Jurkat, Clone E6-1 (cell line): ENCODE measurements around the gene CEP97.
A peak's percentile ranks its signal among the peaks of the same experiment; 100 is the strongest.
"Not testable (repeated sequence)": the region's sequence is repeated elsewhere in the genome, so short reads cannot be mapped to it uniquely, and the experiment has no call there.

ENCODE experiments used
- DNase-seq: peaks from one replicate; pipeline ENCODE4 v3.0.0-alpha.2; 2011; ENCODE audit warnings: low read depth, low spot score
- H3K4me3 ChIP-seq: 2 replicates; pipeline ENCODE4 v1.5.1; 2011; ENCODE audit warnings: mild to moderate bottlenecking, low read length, control low read depth, moderate library complexity

Gene CEP97

GRCh38 chr3:101745934-101746333 is 21.5 kb downstream of the CEP97 start:
- not testable (repeated sequence) for H3K4me3 ChIP-seq, DNase-seq

- H3K4me3 ChIP-seq, result peak overlapping the region; percentile 37
- DNase-seq, result not testable (repeated sequence)
Measured at GRCh38 chr3:101753386-101754113, 29.1 kb downstream of the CEP97 start.

DNA sequence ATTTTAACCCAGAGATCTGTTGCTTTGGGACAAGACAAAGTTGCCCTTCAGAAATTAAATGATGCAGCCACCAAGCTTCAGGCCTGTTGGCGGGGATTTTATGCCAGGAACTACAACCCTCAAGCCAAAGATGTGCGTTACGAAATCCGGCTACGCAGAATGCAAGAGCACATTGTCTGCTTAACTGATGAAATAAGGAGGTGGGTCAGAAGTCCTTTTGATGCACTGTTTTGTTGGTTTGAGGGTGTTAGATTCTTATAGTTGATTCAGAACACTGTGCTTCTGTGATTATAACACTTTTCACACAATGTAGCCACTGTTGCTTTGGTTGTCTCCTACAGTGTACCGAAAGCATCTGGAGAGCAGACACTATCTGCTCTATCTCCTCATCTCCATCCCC is 33.8 kb downstream of the CEP97 start:
- DNase-seq, result no peak
- no peak overlapping the region for H3K4me3 ChIP-seq

- no peak for DNase-seq
- H3K4me3 ChIP-seq, result no peak overlapping the region
Measured at GRCh38 chr3:101762041-101762646, 37.7 kb downstream of the CEP97 start.

DNA sequence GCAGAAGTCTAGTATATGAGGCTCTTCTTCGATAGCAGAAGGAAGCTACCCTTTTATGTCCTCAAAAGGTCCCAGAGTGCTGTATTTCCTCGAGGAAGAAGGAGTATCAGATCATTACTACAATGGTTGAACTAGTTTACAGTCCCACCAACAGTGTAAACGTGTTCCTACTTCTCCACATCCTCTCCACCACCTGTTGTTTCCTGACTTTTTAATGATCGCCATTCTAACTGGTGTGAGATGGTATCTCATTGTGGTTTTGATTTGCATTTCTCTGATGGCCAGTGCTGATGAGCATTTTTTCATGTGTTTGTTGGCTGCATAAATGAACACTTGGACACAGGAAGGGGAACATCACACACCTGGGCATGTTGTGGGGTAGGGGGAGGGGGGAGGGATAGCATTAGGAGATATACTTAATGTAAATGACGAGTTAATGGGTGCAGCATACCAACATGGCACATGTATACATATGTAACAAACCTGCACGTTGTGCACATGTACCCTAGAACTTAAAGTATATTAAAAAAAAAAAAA is 53.4 kb downstream of the CEP97 start:
- DNase-seq, result not testable (repeated sequence)

GRCh38 chr3:101778385-101779046 is 54.1 kb downstream of the CEP97 start:
- DNase-seq, result peak; percentile 26
- H3K4me3 ChIP-seq, result peak overlapping the region; percentile 77

More for the DNA sequence above, 53.4 kb downstream of the CEP97 start:
- H3K4me3 ChIP-seq, result not testable (repeated sequence)

DNA sequence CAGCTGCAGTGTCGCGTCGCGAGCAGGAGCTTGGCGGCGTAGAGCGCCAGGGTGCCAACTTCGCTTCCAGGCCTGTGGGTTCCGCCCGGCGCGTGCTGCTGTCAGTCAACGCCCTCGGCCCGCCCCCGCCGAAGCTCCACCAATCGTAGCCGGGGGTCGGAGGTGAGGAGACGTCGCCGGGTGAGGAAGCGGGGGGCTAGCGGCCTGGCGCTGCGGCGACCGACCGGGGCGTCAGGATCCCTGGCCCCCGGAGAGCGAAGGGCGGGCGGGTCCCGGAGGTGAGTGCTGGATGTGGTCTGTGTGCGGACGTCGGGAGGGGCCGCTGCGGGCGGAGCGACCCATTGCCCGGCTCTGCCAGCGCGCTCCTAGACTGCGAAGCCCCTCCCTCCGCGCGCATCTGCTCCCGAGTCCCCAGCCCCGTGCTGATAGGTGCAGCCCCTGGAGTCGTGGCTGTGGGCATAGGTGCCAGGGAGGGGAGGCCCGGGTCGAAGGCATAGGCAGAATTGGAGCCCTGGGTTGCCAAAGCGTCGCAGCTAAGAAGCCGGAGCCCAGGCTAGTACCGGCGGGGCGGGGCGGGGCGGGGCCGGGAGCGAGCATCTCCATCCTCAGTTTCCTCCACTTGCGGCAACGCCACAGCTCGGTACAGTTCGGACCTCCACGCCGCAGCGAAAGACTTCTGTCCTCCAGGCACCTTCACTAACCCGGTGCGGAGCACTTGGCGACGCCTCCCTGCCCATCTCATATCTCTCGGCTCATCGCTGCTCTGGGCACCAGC is 54.8 kb downstream of the CEP97 start, which contains the start of gene NXPE3:
Gene NXPE3 (plus strand): TSS at position 165 of the 775 bp plus-strand sequence. CDS start 6,386 bp downstream, outside the sequence.
- H3K4me3 ChIP-seq, result peak within 1 kb of the TSS; percentile 77
- DNase-seq, result peak; percentile 83

DNA sequence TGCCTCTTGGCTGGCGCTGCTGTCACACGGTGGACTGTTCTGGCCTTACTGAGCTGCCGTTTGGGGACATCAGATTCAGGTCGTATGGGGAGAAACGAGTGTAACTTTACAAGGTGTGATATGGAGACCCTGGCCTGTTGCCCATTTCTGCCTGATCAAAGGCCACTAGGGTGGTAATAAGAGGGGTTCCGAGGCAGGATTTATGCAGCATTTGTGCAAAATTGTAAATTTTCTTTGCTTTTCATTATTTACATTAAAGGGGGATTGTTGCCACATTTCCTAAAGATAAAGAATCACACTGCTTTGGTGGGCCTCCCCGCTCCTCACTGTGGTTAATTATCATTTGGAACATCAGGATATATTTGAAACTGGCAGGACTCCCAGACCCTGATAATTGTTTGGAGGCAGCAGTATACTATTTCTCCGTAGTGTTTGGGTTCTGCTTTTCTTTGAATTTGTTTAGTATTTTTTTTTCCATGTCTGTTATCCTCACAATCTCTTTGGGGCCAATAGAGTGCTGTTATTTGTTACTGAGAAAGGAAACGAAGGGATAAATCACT is 55.5 kb downstream of the CEP97 start:
- peak overlapping the region; percentile 77 for H3K4me3 ChIP-seq
- DNase-seq, result no peak

DNA sequence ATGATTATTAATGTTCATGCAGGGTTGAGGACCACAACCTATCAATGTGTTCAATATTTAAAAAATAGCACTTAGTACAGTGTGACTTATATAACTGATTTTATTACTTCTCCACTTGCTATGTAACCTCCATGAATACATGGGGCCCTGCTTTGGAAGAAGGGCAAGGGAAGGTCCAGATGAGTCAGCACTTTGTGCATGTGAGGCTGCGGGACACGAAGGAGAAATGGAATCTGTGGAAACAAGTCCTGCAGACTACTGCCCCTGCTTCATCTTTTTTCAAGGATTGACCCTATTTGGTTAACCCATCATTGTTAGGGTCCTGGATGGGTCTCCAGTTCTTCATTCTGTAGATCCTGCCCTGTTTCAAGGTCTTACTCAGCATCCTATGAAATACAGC is 56.2 kb downstream of the CEP97 start:
- no peak overlapping the region for H3K4me3 ChIP-seq
- no peak for DNase-seq

- H3K4me3 ChIP-seq, result no peak overlapping the region
- DNase-seq, result no peak
Measured at GRCh38 chr3:101781166-101781565, 56.8 kb downstream of the CEP97 start.

GRCh38 chr3:101784855-101785613 is 60.6 kb downstream of the CEP97 start:
- no peak for DNase-seq
- H3K4me3 ChIP-seq, result no peak overlapping the region

DNA sequence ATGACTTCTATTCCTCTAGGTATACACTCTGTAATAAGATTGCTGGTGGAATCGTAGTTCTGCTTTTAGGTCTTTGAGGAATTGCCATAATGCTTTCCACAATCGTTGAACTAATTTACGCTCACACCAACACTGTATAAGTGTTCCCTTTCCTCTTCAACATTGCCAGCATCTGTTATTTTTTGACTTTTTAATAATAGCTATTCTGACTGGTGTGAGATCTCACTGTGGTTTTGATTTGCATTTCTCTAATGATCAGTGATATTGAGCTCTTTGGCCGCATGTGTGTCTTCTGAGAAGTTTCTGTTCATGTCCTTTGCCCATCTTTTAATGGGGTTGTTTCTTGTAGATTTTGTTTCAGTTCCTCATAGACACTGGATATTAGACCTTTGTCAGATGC is 67.4 kb downstream of the CEP97 start:
- no peak for DNase-seq
- no peak overlapping the region for H3K4me3 ChIP-seq

- no peak overlapping the region for H3K4me3 ChIP-seq
- DNase-seq, result no peak
Measured at GRCh38 chr3:101796077-101796680, 71.8 kb downstream of the CEP97 start.

- H3K4me3 ChIP-seq, result no peak overlapping the region
- DNase-seq, result no peak
Measured at GRCh38 chr3:101801174-101801573, 76.8 kb downstream of the CEP97 start.

GRCh38 chr3:101802179-101802578 is 77.8 kb downstream of the CEP97 start:
- DNase-seq, result no peak
- H3K4me3 ChIP-seq, result no peak overlapping the region

GRCh38 chr3:101803173-101803782 is 78.9 kb downstream of the CEP97 start:
- DNase-seq, result peak; percentile 79
- no peak overlapping the region for H3K4me3 ChIP-seq

DNA sequence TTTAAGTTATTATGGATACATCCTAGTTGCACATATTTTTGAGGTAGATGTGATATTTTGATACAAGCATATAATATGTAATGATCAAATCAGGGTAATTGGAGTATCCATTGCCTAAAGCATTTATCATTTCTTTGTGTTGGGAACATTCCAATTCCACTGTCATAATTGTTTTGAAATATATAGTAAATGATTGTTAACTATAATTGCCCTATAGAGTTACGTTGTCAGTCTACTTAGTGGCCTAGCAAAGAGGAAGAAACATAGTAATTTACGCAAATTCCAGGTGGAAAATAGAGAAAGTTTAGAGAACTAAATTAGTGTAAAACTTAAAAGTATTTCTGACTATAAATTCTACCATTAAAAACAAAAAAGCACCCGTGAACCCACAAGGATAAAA is 79.5 kb downstream of the CEP97 start:
- DNase-seq, result no peak
- H3K4me3 ChIP-seq, result no peak overlapping the region
